GM06990 (cell line): ENCODE results near the gene TEDC1.

Experiments used
- DNase-seq: peaks from one replicate; pipeline ENCODE4 v3.0.0-alpha.2; 2011; ENCODE audit not compliant: insufficient read length; ENCODE audit errors: extremely low read depth
- H3K27me3 ChIP-seq: replicated peaks from 2 replicates; pipeline ENCODE4 v1.6.0; 2011; ENCODE audit warnings: low read length; ENCODE audit not compliant: control insufficient read depth, insufficient read depth
- H3K36me3 ChIP-seq: 2 replicates; pipeline ENCODE4 v1.5.1; 2011; ENCODE audit warnings: low read length; ENCODE audit not compliant: control insufficient read depth, insufficient read depth
- H3K4me3 ChIP-seq: replicated peaks from 2 replicates; pipeline ENCODE4 v1.5.1; 2011; ENCODE audit warnings: low read depth, mild to moderate bottlenecking, control low read depth, low read length
- CTCF ChIP-seq: IDR thresholded peaks from 2 replicates; pipeline ENCODE4 v1.5.1; 2011; ENCODE audit warnings: low read length, control low read depth, mild to moderate bottlenecking, inconsistent platforms; ENCODE audit not compliant: insufficient read depth, poor library complexity, severe bottlenecking

TEDC1 gene

GRCh38 chr14:105492971-105493871 lies 2.2 kb downstream of the TEDC1 start:
- TF ChIP-seq CTCF: no peak
- peaks cover 11% of the 10 kb centered on the region for H3K36me3 ChIP-seq
- H3K27me3 ChIP-seq: no peaks in the 10 kb centered on the region
- H3K4me3 ChIP-seq: no peak overlapping the region
- DNase-seq: peak; percentile 12

- peak; percentile 5 for DNase-seq
- no peak for TF ChIP-seq CTCF
- Histone ChIP-seq H3K36me3 (peaks cover 13% of the 10 kb centered on the region), H3K27me3 (no peaks in the 10 kb centered on the region), H3K4me3 (no peak overlapping the region)
Observed at GRCh38 chr14:105493921-105494605, 3.0 kb downstream of the TEDC1 start.

DNA sequence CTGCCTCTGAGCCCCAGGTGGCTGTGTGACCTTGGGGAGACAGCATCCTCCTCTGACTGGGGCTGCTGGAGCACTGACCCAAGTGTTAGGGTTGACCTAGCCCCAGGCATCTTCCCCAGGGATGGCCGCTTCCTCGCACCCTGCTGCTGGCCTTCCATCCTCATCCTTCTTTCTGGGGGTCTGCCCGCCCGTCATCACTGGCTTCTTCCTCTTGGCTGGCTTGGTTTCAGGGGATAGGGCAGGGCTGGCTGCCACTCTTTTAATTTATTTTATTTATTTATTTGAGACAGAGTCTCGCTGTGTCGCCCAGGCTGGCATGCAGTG lies 3.5 kb downstream of the TEDC1 start:
- H3K36me3 ChIP-seq: peaks cover 13% of the 10 kb centered on the region
- TF ChIP-seq CTCF: no peak

GRCh38 chr14:105495101-105495989 lies 4.3 kb downstream of the TEDC1 start:
- peak; percentile 9 for DNase-seq
- H3K27me3 ChIP-seq: no peaks in the 10 kb centered on the region
- TF ChIP-seq CTCF: no peak
- peaks cover 13% of the 10 kb centered on the region for H3K36me3 ChIP-seq
- H3K4me3 ChIP-seq: no peak overlapping the region

More for the DNA sequence above, 3.5 kb downstream of the TEDC1 start:
- Histone ChIP-seq H3K4me3 (no peak overlapping the region), H3K27me3 (no peaks in the 10 kb centered on the region)
- no peak for DNase-seq

DNA sequence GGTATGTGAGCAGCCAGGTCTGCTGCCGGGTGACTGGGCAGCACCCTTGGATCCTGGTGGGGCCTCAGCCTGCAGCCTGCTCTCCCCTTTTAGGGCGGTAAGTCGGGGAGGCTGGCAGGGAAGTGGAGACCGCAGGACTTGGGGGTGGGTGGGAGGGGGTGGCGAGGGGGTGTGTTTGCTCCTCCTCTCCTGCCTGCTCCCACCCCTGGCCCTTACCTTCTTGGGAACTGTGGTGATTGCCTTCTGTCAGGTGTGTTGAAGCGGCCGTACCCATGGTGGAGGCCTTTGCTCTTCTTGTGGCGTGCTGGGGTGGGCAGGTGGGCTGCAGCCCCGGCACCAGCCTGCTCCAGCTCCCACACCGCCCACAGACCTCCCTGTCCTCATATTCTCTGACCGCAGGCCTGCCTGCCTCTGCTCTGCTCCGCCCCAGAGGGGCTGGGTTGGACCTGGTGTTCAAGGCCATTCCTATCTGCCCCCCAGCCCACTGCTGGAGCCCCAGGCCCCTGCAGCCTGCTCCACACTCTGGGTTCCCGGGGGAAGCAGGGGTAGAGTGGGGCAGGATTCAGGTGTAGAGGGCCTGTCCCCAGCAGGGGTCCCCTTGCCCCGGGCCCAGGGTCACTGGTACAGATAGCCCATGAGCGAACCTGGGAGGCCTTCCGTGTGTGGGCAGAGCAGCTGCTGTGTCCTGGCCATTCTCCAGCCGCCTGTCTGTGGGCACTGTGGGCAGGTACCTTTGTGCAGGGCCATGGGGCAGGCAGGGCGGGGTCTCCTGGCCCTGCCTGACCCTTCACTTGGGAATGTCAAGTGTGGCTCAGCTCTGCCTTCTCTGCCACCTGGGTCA lies 5.2 kb downstream of the TEDC1 start:
- Histone ChIP-seq H3K27me3 (no peaks in the 10 kb centered on the region), H3K36me3 (peaks cover 13% of the 10 kb centered on the region), H3K4me3 (no peak overlapping the region)
- no peak for TF ChIP-seq CTCF
- peak; percentile 13 for DNase-seq
